BJ (cell line): ENCODE measurements around the gene LY6G6C. TPM values are rescaled to one million over a fixed set of nuclear protein-coding genes. Genes with fewer than 3 reads are reported as not detected.

Experiments used
- CTCF ChIA-PET: fragments of 350-600 bp; formaldehyde crosslinking; extraction: SDS; loops from one replicate; lab custom pipeline; 2021; ENCODE audit warnings: antibody characterized with exemption, inconsistent platforms; lab: Yijun Ruan, JAX
- POLR2A ChIA-PET: fragments of 300-600 bp; sonication (Branson Sonifier 250); formaldehyde crosslinking; extraction: SDS; loops from one replicate; lab custom pipeline; 2021; ENCODE audit warnings: antibody characterized with exemption; lab: Charles Lee
- DNase-seq: peaks from one replicate; pipeline ENCODE4 v3.0.0-alpha.2; 2011; ENCODE audit warnings: low read depth
- H3K27me3 ChIP-seq: 2 replicates; pipeline ENCODE4 v1.6.0; 2011; ENCODE audit warnings: low read length; ENCODE audit not compliant: control insufficient read depth, insufficient read depth
- H3K36me3 ChIP-seq: 2 replicates; pipeline ENCODE4 v1.5.1; 2011; ENCODE audit warnings: low read length; ENCODE audit not compliant: control insufficient read depth, insufficient read depth
- H3K4me3 ChIP-seq: 2 replicates; pipeline ENCODE4 v1.5.1; 2011; ENCODE audit warnings: low read depth, mild to moderate bottlenecking, control low read depth, low read length
- CTCF ChIP-seq: IDR thresholded peaks from 2 replicates; pipeline ENCODE4 v1.5.1; 2011; ENCODE audit warnings: low read depth, mild to moderate bottlenecking, control low read depth, inconsistent platforms, low read length, moderate library complexity; ENCODE audit not compliant: insufficient read depth
- polyA plus RNA-seq: library from polyadenylated mRNA; depleted of rRNA; stranded (reverse); fragments of >200 nt; gene quantifications from 2 replicates; pipeline ENCODE4 v1.2.3, GENCODE V29; 2011

Gene LY6G6C
- polyA plus RNA-seq, 1 experiment, result not detected

GRCh38 chr6:31752739-31753319, 31.3 kb upstream of the LY6G6C start:
- H3K4me3 ChIP-seq, result no peak overlapping the region
- H3K36me3 ChIP-seq, result no peaks in the 10 kb centered on the region
- CTCF ChIA-PET, result interaction anchor here (0.7 kb wide), 2 partner anchors 9 to 17 kb away, joined by 3 to 4 read pairs; no protein-coding TSS in a partner anchor
- DNase-seq, result no peak
- POLR2A ChIA-PET, result no interaction called here
- TF ChIP-seq CTCF, result no peak
- no peaks in the 10 kb centered on the region for H3K27me3 ChIP-seq

- CTCF ChIA-PET, result interaction anchor here (0.6 to 1.3 kb wide), 3 partner anchors 19 to 61 kb away, joined by 3 to 4 read pairs (median 3); no protein-coding TSS in a partner anchor
- no peak for DNase-seq
- POLR2A ChIA-PET, result no interaction called here
- Histone ChIP-seq H3K4me3 (no peak overlapping the region), H3K36me3 (no peaks in the 10 kb centered on the region), H3K27me3 (no peaks in the 10 kb centered on the region)
- TF ChIP-seq CTCF, result no peak
These were observed 29.0 kb upstream of the LY6G6C start for GRCh38 chr6:31750411-31751022.

GRCh38 chr6:31749301-31750036, 27.9 kb upstream of the LY6G6C start:
- Histone ChIP-seq H3K4me3 (no peak overlapping the region), H3K36me3 (no peaks in the 10 kb centered on the region), H3K27me3 (no peaks in the 10 kb centered on the region)
- no peak for DNase-seq
- ChIA-PET POLR2A (no interaction called here), CTCF (interaction anchor here (1.0 to 1.3 kb wide), 2 partner anchors 20 to 24 kb away, joined by 3 to 4 read pairs; no protein-coding TSS in a partner anchor)
- no peak for TF ChIP-seq CTCF

- POLR2A ChIA-PET, result no interaction called here
These were observed 22.9 kb upstream of the LY6G6C start for GRCh38 chr6:31744422-31744821.

More at GRCh38 chr6:31744422-31744821, 22.9 kb upstream of the LY6G6C start:
- CTCF ChIA-PET, result no interaction called here
- H3K4me3 ChIP-seq, result no peak overlapping the region
- H3K36me3 ChIP-seq, result no peaks in the 10 kb centered on the region
- TF ChIP-seq CTCF, result no peak
- no peaks in the 10 kb centered on the region for H3K27me3 ChIP-seq
- no peak for DNase-seq
